Measurements from ENCODE around the gene SLC6A8.
"Not testable (repeated sequence)": the region's sequence is repeated elsewhere in the genome, so short reads cannot be mapped to it uniquely, and the experiment has no call there.

Gene SLC6A8

GRCh38 chrX:153708415-153708814 is 20.7 kb downstream of the SLC6A8 start:
- peak; percentile 83 for DNase-seq (ENCODE audit: low spot score)

- no peak for DNase-seq (ENCODE audit: low spot score)
Observed at GRCh38 chrX:153709726-153710674, 22.3 kb downstream of the SLC6A8 start.

GRCh38 chrX:153714256-153714655 is 26.5 kb downstream of the SLC6A8 start:
- no peak for DNase-seq (ENCODE audit: low spot score)

- DNase-seq (ENCODE audit: low spot score), result no peak
Observed at GRCh38 chrX:153717445-153717844, 29.7 kb downstream of the SLC6A8 start.

GRCh38 chrX:153719238-153719637 is 31.5 kb downstream of the SLC6A8 start:
- DNase-seq (ENCODE audit: low spot score), result no peak

- DNase-seq (ENCODE audit: low spot score), result no peak
Observed at GRCh38 chrX:153719701-153720100, 32.0 kb downstream of the SLC6A8 start.

- DNase-seq (ENCODE audit: low spot score), result no peak
Observed at GRCh38 chrX:153722704-153723350, 35.1 kb downstream of the SLC6A8 start.

- DNase-seq (ENCODE audit: low spot score), result peak; percentile 59
Observed at GRCh38 chrX:153723351-153724251, 35.9 kb downstream of the SLC6A8 start.

GRCh38 chrX:153724252-153725038 is 36.7 kb downstream of the SLC6A8 start, which contains the start of the genes ABCD1 and BCAP31:
ABCD1 (plus strand) TSS chrX:153724856; CDS start chrX:153725267, 411 bp downstream.
BCAP31 (minus strand) TSS chrX:153724387; CDS start chrX:153723244, 1,143 bp downstream.
- peak; percentile 85 for DNase-seq (ENCODE audit: low spot score)

- no peak for DNase-seq (ENCODE audit: low spot score)
Observed at GRCh38 chrX:153725039-153725831, 37.5 kb downstream of the SLC6A8 start.

- no peak for DNase-seq (ENCODE audit: low spot score)
Observed at GRCh38 chrX:153725832-153726285, 38.1 kb downstream of the SLC6A8 start.

- peak; percentile 65 for DNase-seq (ENCODE audit: low spot score)
Observed at GRCh38 chrX:153726286-153727122, 38.8 kb downstream of the SLC6A8 start.

GRCh38 chrX:153727123-153727931 is 39.6 kb downstream of the SLC6A8 start:
- DNase-seq (ENCODE audit: low spot score), result peak; percentile 61

GRCh38 chrX:153728095-153728494 is 40.4 kb downstream of the SLC6A8 start:
- DNase-seq (ENCODE audit: low spot score), result no peak

- no peak for DNase-seq (ENCODE audit: low spot score)
Observed at GRCh38 chrX:153728951-153729631, 41.4 kb downstream of the SLC6A8 start.

- not testable (repeated sequence) for DNase-seq (ENCODE audit: low spot score)
Observed at GRCh38 chrX:153730115-153730514, 42.4 kb downstream of the SLC6A8 start.

- no peak for DNase-seq (ENCODE audit: low spot score)
Observed at GRCh38 chrX:153731117-153731844, 43.6 kb downstream of the SLC6A8 start.
